Cardiac septum (tissue), 1 donor: Measurements from ENCODE around the gene ATXN2L. TPM values are rescaled to one million over a fixed set of nuclear protein-coding genes. Genes with fewer than 3 reads are reported as not detected.
A peak's percentile ranks its signal among the peaks of the same experiment; 100 is the strongest.
"Not testable (repeated sequence)": the region's sequence is repeated elsewhere in the genome, so short reads cannot be mapped to it uniquely, and the experiment has no call there.

Experiments
- DNase-seq: peaks from one replicate; pipeline ENCODE4 v3.0.0-alpha.2; 2020; ENCODE audit warnings: low spot score
- intact Hi-C: fragments of 100-400 bp; cut with DNase I; formaldehyde crosslinking; loops from one replicate; pipeline ENCODE4 v1.14.0; 2022
- long read RNA-seq: library from polyadenylated mRNA; unstranded; transcript quantifications from one replicate; pipeline ENCODE4 v2.0.0, GENCODE V29; 2021
- total RNA-seq: library from RNA; stranded (reverse); fragmentation: NEBNext Ultra II Directional; extraction: Animal tissue kit (Norgen Biotek cat#: 25700); gene quantifications from one replicate; pipeline ENCODE4 v1.2.1, GENCODE V29; 2021
- donor health status: DM: no; HTN: no; CAD: no.

Gene ATXN2L
- 62.7 TPM for total RNA-seq
- long read RNA-seq, full-length matches to known transcripts = 2 of 30 reads
- long read RNA-seq, partial matches to known transcripts = 15 of 30 reads
- long read RNA-seq, other reads (novel, unspliced or antisense) = 13 of 30 reads

GRCh38 chr16:28822520-28823290 lies at the start of gene ATXN2L:
Gene ATXN2L (plus strand): TSS chr16:28822999. CDS start chr16:28823260, 261 bp downstream.
- intact Hi-C loops = loop anchor here (5.0 kb wide), 2 partner anchors 125 to 285 kb away; partner anchors contain the start of gene NUPR1
- DNase-seq = peak; percentile 97

- DNase-seq, intact Hi-C loops: not testable (repeated sequence)
Observed at GRCh38 chr16:28781697-28782096, 41.1 kb upstream of the ATXN2L start.

- DNase-seq, intact Hi-C loops: not testable (repeated sequence)
Observed at GRCh38 chr16:28782357-28782756, 40.4 kb upstream of the ATXN2L start.

GRCh38 chr16:28802235-28803019 lies 20.4 kb upstream of the ATXN2L start:
- intact Hi-C loops = not testable (repeated sequence)
- DNase-seq = peak; percentile 78

- intact Hi-C loops, DNase-seq: not testable (repeated sequence)
Observed at GRCh38 chr16:28807445-28808120, 15.2 kb upstream of the ATXN2L start.

GRCh38 chr16:28820016-28820415 lies 2.8 kb upstream of the ATXN2L start:
- no peak for DNase-seq
- intact Hi-C loops = loop anchor here (5.0 kb wide), 2 partner anchors 127 to 283 kb away; partner anchors contain the start of gene NUPR1

GRCh38 chr16:28820546-28820945 lies 2.3 kb upstream of the ATXN2L start:
- DNase-seq = not testable (repeated sequence)
- intact Hi-C loops = loop anchor here (5.0 kb wide), 2 partner anchors 127 to 283 kb away; partner anchors contain the start of gene NUPR1

- intact Hi-C loops = loop anchor here (5.0 kb wide), 2 partner anchors 125 to 285 kb away; partner anchors contain the start of gene NUPR1
- no peak for DNase-seq
Observed at GRCh38 chr16:28821874-28822519, 802 bp upstream of the ATXN2L start.

GRCh38 chr16:28823291-28823872 lies 583 bp downstream of the ATXN2L start:
- DNase-seq = no peak
- intact Hi-C loops = loop anchor here (5.0 kb wide), 2 partner anchors 124 to 286 kb away; partner anchors contain the start of gene NUPR1

- intact Hi-C loops = loop anchor here (1.0 to 5.0 kb wide), 4 partner anchors 22 to 287 kb away; partner anchors contain the start of genes NUPR1 and TUFM
- DNase-seq = peak; percentile 97
Observed at GRCh38 chr16:28823873-28824716, 1.3 kb downstream of the ATXN2L start.

- intact Hi-C loops = loop anchor here (1.0 to 5.0 kb wide), 4 partner anchors 22 to 287 kb away; partner anchors contain the start of genes NUPR1 and TUFM
- DNase-seq = no peak
Observed at GRCh38 chr16:28824717-28824973, 1.8 kb downstream of the ATXN2L start.

- intact Hi-C loops = no loop called here
- DNase-seq = no peak
Observed at GRCh38 chr16:28826141-28826540, 3.3 kb downstream of the ATXN2L start.

- intact Hi-C loops = no loop called here
- no peak for DNase-seq
Observed at GRCh38 chr16:28829747-28830146, 6.9 kb downstream of the ATXN2L start.

GRCh38 chr16:28830531-28830930 lies 7.7 kb downstream of the ATXN2L start:
- intact Hi-C loops = no loop called here
- DNase-seq = no peak

- no peak for DNase-seq
- intact Hi-C loops = no loop called here
Observed at GRCh38 chr16:28834349-28834748, 11.6 kb downstream of the ATXN2L start.

- DNase-seq = no peak
- intact Hi-C loops = no loop called here
Observed at GRCh38 chr16:28834873-28835863, 12.4 kb downstream of the ATXN2L start.
